ENCODE results near the gene PQBP1.

DNA sequence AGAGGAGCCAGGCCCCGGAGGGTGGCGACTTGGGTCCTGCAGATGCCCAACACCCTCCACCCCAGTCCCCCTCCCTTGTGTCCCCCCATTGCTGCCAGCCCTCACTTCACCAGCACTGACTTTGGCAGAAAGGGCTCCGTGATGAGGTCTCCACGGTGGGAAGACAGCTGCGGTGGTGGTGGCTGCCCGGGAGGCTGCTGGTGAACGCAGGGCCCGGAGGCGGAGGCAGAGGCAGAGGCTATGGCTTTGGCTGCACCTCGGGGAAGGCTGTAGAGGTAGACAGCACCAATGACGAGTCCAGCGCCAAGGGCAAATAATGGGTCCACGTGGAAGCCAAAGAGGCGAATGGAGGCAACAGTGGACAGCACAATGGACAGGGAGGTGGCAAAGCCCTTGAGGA, 6.9 kb downstream of the PQBP1 start:
- no peak for TF ChIP-seq CTCF (IDR thresholded peaks at IDR 0.05; ENCODE audit: extremely low read depth in 1 of 2, insufficient read depth in 1 of 2, low read depth in 1 of 2, low read length in 2 of 2)
- no peak for TF ChIP-seq MYC (IDR thresholded peaks at IDR 0.05; ENCODE audit: low read depth, low read length)
- TF ChIP-seq, protein P1, sequence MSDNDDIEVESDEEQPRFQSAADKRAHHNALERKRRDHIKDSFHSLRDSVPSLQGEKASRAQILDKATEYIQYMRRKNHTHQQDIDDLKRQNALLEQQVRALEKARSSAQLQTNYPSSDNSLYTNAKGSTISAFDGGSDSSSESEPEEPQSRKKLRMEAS (IDR thresholded peaks at IDR 0.05; ENCODE audit: insufficient read depth, insufficient read length), result no peak
- TF ChIP-seq EZH2 (IDR thresholded peaks at IDR 0.05; ENCODE audit: borderline replicate concordance, low read depth, low read length, severe bottlenecking), result no peak

Data from endothelial cell of umbilical vein (primary cell).